ENCODE results near the gene GPR78. TPM values are rescaled to one million over a fixed set of nuclear protein-coding genes. Genes with fewer than 3 reads are reported as not detected.
"Not testable (repeated sequence)": the region's sequence is repeated elsewhere in the genome, so short reads cannot be mapped to it uniquely, and the experiment has no call there.

Gene GPR78
- total RNA-seq, 1 donor: 2.2 TPM

DNA sequence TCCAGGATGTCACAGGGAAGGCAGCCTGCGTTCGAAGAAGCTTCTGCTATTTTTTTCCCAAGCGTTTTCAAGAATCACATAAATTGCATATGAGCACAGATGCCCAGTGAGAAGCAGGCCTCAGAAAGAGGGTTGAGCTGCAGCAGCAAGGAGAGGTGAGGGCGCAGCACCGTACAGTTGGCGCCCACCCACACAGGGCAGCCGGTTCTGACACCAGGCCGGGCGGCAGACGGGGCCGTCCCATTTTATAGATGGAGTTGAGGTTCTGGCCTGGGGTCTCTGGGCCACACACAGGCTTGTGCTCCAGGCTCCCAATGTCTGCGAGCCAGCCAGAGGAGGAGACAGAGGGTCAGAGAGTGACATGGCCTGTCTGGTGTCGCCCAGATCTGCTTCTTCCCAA, 35.2 kb downstream of the GPR78 start:
- TF ChIP-seq, protein P1, sequence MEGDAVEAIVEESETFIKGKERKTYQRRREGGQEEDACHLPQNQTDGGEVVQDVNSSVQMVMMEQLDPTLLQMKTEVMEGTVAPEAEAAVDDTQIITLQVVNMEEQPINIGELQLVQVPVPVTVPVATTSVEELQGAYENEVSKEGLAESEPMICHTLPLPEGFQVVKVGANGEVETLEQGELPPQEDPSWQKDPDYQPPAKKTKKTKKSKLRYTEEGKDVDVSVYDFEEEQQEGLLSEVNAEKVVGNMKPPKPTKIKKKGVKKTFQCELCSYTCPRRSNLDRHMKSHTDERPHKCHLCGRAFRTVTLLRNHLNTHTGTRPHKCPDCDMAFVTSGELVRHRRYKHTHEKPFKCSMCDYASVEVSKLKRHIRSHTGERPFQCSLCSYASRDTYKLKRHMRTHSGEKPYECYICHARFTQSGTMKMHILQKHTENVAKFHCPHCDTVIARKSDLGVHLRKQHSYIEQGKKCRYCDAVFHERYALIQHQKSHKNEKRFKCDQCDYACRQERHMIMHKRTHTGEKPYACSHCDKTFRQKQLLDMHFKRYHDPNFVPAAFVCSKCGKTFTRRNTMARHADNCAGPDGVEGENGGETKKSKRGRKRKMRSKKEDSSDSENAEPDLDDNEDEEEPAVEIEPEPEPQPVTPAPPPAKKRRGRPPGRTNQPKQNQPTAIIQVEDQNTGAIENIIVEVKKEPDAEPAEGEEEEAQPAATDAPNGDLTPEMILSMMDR (IDR thresholded peaks at IDR 0.05; ENCODE audit: insufficient read depth, low read depth, low read length): no peak
- DNase-seq (ENCODE audit: low read depth): no peak
- no peak overlapping the region for H3K4me3 ChIP-seq (ENCODE audit: low read depth, low read length)

DNA sequence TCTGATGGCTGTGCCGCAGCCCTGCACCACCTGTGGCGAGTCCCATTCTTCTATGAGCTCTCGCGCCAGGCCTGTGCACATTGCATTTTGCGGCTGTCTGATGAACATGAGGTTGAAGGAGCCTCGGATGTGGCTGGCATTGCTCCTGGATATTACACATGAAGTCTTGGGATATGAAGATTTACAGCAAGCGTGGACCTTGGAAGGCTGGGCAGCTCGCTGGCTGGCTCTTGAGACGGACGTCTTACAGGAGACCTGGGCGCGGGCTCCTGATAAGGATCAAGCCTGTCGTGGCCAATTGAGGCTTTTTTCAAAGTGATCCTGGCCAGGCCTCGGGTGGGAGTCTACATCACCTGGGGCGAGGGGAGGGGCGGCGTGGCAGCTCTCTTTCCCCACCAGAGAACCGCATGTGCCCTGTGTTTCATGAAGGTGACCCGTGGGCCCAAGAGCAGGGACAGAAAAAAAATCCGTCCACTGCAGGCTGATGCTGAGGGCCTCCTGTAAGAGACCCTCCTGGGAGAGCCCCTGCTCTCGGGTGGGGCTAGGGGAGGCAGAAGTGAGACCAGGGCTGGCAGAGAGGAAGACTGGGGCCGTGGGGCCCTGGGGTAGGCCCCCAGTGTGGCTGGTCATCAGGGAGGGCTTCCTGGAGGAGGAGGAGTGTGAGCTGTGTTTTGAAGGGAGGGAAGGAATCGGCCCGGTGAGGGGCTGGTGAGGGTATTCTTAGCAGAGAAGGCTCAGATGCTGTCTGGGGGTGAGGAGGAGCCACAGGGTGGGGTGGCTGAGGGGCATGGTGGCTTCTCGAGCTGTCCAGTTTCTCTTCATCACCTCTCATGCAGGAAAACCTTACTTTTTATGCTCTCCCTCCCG, 36.0 kb downstream of the GPR78 start:
- DNase-seq (ENCODE audit: low read depth): no peak
- TF ChIP-seq, protein P1 (IDR thresholded peaks at IDR 0.05; ENCODE audit: insufficient read depth, low read depth, low read length): no peak
- no peak overlapping the region for H3K4me3 ChIP-seq (ENCODE audit: low read depth, low read length)

DNA sequence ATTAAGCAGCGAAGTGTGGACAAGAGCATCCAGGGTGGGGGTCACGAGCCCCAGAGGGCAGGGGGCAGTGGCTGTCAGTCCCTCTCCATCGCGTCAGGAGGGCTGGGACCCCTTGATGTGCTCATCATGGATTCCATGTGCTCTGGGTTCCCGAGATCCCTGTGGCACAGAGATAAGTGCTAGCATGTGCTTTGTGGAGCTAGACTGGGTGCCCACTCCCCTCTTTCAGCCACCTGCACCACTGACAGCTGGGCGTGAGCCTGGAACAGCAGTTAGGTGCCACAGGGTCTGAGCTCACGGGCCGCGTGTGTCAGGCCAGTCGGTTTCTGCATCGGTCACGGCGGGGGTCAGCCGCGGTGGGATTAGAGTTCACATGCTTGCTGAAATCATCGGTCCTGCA, 36.6 kb downstream of the GPR78 start:
- DNase-seq (ENCODE audit: low read depth): no peak
- H3K4me3 ChIP-seq (ENCODE audit: low read depth, low read length): no peak overlapping the region
- TF ChIP-seq, protein P1 (IDR thresholded peaks at IDR 0.05; ENCODE audit: insufficient read depth, low read depth, low read length): no peak

DNA sequence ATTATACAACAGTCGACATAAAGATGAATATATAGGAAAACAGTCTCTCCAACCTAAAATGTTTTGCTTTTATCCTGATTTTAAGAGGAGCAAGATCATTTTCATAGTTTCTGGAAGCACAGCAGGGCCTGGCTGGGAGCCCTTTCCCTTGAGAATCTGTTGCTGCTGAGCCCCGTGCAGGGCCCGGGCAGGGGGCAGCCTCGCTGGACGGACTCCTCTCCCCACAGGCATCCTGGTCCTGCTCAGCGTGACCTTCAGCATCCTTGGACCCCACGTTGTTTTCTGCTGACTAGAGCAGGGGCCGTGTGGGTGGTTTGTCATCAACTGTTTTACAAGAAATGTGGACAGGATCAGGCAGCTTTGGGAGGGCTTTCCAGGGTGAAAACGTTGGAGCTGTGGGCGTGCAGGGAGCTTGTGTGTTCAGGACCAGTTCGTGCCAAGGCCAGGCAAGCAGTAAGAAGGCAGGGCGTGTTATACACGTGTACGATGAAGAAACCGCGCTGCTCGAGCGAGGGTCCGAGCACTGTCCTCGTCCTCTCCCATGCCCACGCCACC, 37.4 kb downstream of the GPR78 start:
- TF ChIP-seq, protein P1 (IDR thresholded peaks at IDR 0.05; ENCODE audit: insufficient read depth, low read depth, low read length): no peak
- H3K4me3 ChIP-seq (ENCODE audit: low read depth, low read length): no peak overlapping the region
- DNase-seq (ENCODE audit: low read depth): no peak

DNA sequence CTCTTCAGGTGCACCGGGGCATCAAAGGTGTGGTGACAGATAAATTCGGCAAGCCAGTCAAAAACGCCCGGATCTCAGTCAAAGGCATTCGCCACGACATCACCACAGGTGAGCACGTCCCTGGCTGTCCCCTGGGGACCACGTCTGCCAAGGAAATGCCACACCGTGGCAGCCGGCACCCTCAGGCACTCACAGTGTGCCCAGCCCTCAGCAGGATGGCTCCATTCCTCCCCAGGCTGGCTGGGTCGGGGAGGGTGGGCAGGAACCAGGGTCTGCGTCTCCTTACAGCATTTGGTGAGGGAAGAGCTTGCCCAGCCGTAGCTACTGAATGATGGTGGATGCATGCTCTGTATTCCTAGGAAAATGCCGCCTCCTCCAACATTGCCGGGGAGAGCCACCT, 38.2 kb downstream of the GPR78 start:
- no peak overlapping the region for H3K4me3 ChIP-seq (ENCODE audit: low read depth, low read length)
- TF ChIP-seq, protein P1 (IDR thresholded peaks at IDR 0.05; ENCODE audit: insufficient read depth, low read depth, low read length): no peak
- no peak for DNase-seq (ENCODE audit: low read depth)

DNA sequence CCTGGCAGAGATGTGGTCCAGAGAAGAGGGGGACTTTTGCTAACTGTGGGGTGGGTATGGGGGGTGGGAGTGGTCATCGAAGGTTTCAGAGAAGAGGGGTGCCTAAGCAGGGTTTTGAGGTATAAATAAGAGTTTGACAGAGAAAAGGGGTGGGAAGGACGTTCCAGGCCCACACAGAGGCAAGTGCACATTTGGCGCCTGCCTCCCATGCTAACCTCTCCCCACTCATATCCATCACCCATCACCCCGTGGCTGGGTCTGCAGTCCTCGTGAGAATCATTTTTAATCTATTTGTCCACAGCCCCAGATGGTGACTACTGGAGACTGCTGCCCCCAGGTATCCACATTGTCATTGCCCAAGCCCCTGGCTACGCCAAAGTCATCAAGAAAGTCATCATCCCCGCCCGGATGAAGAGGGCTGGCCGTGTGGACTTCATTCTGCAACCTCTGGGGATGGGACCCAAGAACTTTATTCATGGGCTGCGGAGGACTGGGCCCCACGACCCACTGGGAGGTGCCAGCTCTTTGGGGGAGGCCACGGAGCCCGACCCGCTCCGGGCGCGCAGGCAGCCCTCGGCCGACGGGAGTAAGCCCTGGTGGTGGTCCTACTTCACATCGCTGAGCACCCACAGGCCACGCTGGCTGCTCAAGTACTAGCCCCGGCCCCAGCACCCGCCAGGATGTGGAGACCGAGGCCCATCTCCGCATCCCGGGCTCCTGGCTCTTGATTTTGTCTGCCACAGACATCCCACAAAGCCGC, 38.9 kb downstream of the GPR78 start:
- TF ChIP-seq, protein P1 (IDR thresholded peaks at IDR 0.05; ENCODE audit: insufficient read depth, low read depth, low read length): no peak
- no peak overlapping the region for H3K4me3 ChIP-seq (ENCODE audit: low read depth, low read length)
- DNase-seq (ENCODE audit: low read depth): no peak

DNA sequence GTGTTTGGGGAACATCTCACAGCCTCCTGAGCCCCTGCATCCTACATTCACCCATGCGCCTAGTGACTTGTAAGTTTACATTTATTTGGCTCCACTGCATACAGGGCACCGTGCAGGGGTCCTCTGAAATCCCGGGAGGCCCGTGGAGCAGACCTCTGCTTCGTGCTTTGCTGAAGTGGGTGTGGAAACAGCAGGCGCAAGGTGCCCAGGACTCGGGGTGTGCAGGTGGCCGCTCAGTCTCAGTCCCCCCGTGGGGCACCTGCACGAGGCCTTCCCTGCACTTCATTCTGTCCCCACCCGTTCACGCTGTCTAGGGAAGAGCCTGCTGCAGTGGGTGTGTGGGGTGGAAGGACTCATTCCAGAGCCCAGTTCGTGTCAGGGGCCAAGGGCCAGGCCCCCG, 40.9 kb downstream of the GPR78 start:
- not testable (repeated sequence) for H3K4me3 ChIP-seq (ENCODE audit: low read depth, low read length); DNase-seq (ENCODE audit: low read depth)

DNA sequence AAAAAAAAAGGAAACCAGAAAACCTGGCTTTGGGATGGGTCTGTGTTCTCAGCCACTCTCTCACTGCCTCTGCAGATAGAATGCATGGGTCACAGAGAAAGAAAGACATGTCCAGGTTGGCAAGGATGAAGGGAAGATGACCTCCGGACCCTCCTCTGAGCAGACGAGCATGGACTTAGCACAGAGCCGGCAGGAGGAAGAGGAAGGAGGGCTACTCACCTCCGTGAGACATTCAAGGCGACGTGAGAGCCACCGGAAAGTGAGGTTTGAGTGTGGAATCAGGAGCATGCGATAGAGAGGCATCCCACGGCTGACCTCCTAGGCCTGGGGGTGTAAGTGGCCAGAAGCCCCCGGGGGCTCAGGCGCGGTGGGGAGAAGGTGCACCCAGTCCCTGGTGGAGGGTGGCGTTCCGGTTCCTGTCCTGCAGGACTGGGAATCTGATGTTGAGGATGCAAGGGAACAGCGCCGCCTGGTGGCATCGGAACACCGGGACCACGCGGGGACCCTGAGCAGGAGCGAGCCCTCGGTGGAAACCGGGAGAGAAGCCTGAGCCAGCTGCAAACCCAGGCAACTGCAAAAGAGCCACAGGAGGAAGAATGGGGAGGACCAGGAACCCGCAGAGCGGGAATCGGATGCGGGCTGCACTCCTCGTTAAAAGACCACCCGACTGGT, 44.5 kb downstream of the GPR78 start:
- H3K4me3 ChIP-seq (ENCODE audit: low read depth, low read length); DNase-seq (ENCODE audit: low read depth): not testable (repeated sequence)

DNA sequence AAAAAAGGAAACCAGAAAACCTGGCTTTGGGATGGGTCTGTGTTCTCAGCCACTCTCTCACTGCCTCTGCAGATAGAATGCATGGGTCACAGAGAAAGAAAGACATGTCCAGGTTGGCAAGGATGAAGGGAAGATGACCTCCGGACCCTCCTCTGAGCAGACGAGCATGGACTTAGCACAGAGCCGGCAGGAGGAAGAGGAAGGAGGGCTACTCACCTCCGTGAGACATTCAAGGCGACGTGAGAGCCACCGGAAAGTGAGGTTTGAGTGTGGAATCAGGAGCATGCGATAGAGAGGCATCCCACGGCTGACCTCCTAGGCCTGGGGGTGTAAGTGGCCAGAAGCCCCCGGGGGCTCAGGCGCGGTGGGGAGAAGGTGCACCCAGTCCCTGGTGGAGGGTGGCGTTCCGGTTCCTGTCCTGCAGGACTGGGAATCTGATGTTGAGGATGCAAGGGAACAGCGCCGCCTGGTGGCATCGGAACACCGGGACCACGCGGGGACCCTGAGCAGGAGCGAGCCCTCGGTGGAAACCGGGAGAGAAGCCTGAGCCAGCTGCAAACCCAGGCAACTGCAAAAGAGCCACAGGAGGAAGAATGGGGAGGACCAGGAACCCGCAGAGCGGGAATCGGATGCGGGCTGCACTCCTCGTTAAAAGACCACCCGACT, 50.2 kb downstream of the GPR78 start:
- not testable (repeated sequence) for H3K4me3 ChIP-seq (ENCODE audit: low read depth, low read length); DNase-seq (ENCODE audit: low read depth)

DNA sequence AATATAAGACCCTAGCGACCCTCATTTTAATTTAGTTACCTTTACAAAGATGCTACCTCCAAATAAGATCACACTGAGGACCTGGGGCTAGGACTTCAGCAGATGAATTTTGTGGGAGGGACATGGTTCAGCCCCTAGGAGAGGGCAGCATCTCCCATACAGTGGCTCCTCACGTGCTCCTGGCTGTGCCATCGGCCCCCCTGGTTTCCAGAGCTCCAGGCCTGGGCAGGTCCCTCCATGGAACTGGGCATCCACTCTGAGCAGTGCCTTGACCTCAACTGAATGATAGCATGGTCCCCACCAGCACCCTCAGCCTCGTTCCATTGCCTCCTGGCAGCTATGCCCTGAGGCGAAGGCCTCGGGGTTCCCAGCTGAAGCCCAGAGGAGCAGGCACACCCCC, 51.7 kb downstream of the GPR78 start:
- not testable (repeated sequence) for DNase-seq (ENCODE audit: low read depth); H3K4me3 ChIP-seq (ENCODE audit: low read depth, low read length)

Data from fibroblast of villous mesenchyme (primary cell).